Panc1 (cell line): ENCODE data around the gene HEPACAM.

Experiments
- POLR2AphosphoS5 ChIP-seq: IDR thresholded peaks from 2 replicates; pipeline ENCODE4 v1.6.1; 2012; ENCODE audit warnings: mild to moderate bottlenecking, low read depth, low read length, moderate library complexity
- TF ChIP-seq, protein P1 (sequence below): fragments of 450-650 bp; IDR thresholded peaks from 2 replicates; pipeline ENCODE4 v1.5.1; 2017; ENCODE audit warnings: mild to moderate bottlenecking
- TF ChIP-seq, protein P2 (sequence below), 2 experiments: IDR thresholded peaks; 2 replicates each; pipeline ENCODE4 v1.6.1; 2011 to 2012; ENCODE audit warnings: low read depth in 2 of 2, control low read depth in 1 of 2, low read length in 1 of 2, mild to moderate bottlenecking in 1 of 2, moderate library complexity in 1 of 2; ENCODE audit not compliant: insufficient read depth in 1 of 2

DNA sequence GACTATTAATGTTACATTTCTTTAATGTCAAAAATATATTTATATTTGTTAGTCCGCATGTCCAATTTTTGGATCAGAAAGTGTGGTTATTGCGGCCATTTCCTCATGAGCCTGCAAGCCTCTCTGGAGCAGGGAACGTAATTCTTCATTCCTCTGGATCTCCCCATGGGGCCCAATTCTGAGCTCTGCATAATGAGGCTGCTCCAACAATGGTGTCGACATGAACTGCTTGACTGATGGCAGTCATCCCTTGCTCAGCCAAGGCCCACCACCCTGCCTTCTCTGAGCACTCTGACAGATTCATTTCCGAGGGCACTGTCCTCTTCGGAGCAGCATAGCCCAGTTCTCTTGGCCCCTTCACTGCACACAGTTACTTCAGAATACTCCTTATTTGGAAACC is 3.1 kb upstream of the HEPACAM start:
- TF ChIP-seq, protein P1, sequence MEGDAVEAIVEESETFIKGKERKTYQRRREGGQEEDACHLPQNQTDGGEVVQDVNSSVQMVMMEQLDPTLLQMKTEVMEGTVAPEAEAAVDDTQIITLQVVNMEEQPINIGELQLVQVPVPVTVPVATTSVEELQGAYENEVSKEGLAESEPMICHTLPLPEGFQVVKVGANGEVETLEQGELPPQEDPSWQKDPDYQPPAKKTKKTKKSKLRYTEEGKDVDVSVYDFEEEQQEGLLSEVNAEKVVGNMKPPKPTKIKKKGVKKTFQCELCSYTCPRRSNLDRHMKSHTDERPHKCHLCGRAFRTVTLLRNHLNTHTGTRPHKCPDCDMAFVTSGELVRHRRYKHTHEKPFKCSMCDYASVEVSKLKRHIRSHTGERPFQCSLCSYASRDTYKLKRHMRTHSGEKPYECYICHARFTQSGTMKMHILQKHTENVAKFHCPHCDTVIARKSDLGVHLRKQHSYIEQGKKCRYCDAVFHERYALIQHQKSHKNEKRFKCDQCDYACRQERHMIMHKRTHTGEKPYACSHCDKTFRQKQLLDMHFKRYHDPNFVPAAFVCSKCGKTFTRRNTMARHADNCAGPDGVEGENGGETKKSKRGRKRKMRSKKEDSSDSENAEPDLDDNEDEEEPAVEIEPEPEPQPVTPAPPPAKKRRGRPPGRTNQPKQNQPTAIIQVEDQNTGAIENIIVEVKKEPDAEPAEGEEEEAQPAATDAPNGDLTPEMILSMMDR: no peak
- TF ChIP-seq, protein P2, sequence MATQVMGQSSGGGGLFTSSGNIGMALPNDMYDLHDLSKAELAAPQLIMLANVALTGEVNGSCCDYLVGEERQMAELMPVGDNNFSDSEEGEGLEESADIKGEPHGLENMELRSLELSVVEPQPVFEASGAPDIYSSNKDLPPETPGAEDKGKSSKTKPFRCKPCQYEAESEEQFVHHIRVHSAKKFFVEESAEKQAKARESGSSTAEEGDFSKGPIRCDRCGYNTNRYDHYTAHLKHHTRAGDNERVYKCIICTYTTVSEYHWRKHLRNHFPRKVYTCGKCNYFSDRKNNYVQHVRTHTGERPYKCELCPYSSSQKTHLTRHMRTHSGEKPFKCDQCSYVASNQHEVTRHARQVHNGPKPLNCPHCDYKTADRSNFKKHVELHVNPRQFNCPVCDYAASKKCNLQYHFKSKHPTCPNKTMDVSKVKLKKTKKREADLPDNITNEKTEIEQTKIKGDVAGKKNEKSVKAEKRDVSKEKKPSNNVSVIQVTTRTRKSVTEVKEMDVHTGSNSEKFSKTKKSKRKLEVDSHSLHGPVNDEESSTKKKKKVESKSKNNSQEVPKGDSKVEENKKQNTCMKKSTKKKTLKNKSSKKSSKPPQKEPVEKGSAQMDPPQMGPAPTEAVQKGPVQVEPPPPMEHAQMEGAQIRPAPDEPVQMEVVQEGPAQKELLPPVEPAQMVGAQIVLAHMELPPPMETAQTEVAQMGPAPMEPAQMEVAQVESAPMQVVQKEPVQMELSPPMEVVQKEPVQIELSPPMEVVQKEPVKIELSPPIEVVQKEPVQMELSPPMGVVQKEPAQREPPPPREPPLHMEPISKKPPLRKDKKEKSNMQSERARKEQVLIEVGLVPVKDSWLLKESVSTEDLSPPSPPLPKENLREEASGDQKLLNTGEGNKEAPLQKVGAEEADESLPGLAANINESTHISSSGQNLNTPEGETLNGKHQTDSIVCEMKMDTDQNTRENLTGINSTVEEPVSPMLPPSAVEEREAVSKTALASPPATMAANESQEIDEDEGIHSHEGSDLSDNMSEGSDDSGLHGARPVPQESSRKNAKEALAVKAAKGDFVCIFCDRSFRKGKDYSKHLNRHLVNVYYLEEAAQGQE (IDR thresholded peaks at IDR 0.05; ENCODE audit: insufficient read depth in 1 of 2, low read depth in 2 of 2, low read length in 1 of 2): no peak
- no peak for TF ChIP-seq POLR2AphosphoS5
